ENCODE measurements around the gene MAGI1. TPM values are rescaled to one million over a fixed set of nuclear protein-coding genes. Genes with fewer than 3 reads are reported as not detected.

Gene MAGI1
- total RNA-seq, 1 donor from 2014 or later: 45.8 TPM

DNA sequence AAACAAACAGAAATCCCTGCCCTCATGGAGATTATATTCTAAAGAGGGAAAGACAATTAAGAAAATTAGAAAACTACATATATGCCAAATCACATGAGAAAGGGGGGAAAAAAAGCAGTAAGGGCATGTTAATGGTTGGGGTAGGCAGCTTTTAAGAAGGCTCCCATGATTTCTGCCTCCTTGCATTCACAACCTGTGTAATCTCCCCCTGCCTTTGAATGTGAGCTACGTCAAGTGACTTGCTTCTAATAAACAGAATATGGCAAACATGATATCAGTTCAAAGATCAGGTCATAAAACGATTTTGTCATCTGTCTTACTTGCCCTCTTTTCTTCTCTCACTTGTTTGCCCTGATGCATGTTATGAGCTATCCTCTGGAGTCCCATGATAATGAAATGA is 677.3 kb downstream of the MAGI1 start:
- TF ChIP-seq, protein P1, sequence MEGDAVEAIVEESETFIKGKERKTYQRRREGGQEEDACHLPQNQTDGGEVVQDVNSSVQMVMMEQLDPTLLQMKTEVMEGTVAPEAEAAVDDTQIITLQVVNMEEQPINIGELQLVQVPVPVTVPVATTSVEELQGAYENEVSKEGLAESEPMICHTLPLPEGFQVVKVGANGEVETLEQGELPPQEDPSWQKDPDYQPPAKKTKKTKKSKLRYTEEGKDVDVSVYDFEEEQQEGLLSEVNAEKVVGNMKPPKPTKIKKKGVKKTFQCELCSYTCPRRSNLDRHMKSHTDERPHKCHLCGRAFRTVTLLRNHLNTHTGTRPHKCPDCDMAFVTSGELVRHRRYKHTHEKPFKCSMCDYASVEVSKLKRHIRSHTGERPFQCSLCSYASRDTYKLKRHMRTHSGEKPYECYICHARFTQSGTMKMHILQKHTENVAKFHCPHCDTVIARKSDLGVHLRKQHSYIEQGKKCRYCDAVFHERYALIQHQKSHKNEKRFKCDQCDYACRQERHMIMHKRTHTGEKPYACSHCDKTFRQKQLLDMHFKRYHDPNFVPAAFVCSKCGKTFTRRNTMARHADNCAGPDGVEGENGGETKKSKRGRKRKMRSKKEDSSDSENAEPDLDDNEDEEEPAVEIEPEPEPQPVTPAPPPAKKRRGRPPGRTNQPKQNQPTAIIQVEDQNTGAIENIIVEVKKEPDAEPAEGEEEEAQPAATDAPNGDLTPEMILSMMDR (IDR thresholded peaks at IDR 0.05): no peak
- DNase-seq (no peak), ATAC-seq (no peak)
- no peaks in the 10 kb centered on the region for H3K27me3 ChIP-seq
- H3K9me3 ChIP-seq: no peaks in the 10 kb centered on the region
- no peak overlapping the region for H3K4me3 ChIP-seq
- no peaks in the 10 kb centered on the region for H3K4me1 ChIP-seq
- intact Hi-C loops (cut with DNase I): no loop called here
- H3K27ac ChIP-seq: no peak overlapping the region
- H3K36me3 ChIP-seq: no peaks in the 10 kb centered on the region

DNA sequence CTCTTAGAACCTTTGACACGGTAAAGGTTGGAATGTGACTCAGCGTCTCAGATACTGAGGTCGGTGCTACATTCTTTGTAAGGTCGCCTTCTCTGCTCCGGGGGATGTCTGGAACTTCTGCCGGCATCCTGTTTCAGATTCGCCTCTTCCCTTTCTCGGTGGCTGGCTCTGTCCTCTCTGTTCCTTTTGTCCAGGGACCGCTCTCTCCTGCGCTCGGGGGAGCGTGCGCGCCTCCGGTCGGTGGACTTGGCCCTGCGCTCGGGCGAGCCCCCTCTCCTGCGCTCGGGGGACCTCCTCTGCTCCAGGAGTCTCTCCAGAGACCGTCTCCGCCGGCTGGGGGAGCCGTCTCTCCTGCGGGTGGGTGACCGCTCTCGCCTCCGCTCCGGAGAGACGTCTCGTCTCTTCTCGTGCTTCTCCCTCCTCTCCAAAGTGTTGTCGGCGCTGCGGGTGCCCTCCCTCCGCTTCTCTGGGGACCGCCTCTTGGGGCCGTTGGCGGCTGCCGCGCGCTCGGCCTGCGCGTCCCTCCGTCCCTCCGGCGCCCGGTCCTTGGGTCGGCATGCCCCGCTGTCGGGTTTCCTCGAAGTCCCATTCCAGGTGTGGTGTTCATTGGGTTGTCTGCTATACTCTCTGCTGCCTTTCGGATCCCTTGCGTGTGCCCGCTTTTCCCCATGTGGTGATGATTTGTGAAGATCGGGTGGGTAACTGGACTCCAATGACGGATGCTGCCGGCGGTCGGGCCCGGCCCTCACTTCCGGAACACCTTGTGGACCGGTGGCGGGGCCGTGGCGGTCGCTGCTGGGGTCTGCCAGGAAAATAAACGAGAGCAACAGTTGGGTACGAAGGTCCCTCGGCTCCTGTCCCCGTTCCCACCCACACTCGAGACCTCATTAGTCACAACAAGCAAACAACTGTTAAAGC is 682.1 kb downstream of the MAGI1 start:
- intact Hi-C loops (cut with DNase I): no loop called here
- DNase-seq: peak; percentile 64
- Histone ChIP-seq H3K36me3 (peaks cover 5% of the 10 kb centered on the region), H3K9me3 (no peaks in the 10 kb centered on the region), H3K4me3 (peak overlapping the region; percentile 26), H3K27me3 (no peaks in the 10 kb centered on the region), H3K4me1 (no peaks in the 10 kb centered on the region), H3K27ac (no peak overlapping the region)
- TF ChIP-seq, protein P1 (IDR thresholded peaks at IDR 0.05): no peak
- peak; percentile 15 for ATAC-seq

DNA sequence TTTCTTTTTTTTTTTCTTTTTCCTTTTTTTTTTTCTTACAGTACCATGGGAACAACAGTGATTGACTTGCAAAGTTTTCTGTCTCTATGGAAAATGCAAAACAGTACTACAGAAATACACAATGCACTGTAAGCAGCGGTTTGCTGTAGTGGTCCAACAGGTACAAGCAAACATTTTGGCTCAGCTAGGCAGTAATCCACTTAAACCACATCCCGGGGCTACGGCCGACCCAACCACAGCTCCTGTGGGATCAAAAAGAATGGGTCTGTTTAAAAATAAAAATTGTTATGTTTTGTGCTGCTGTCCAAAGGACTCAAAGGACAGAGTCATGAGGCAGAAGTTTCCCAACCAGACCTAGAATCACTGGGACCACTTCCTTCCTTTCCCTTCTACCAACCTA is 683.8 kb downstream of the MAGI1 start:
- Histone ChIP-seq H3K9me3 (no peaks in the 10 kb centered on the region), H3K36me3 (peaks cover 5% of the 10 kb centered on the region), H3K27me3 (no peaks in the 10 kb centered on the region), H3K4me1 (no peaks in the 10 kb centered on the region), H3K4me3 (no peak overlapping the region), H3K27ac (no peak overlapping the region)
- TF ChIP-seq, protein P1 (IDR thresholded peaks at IDR 0.05): no peak
- no peak for DNase-seq
- ATAC-seq: no peak
- intact Hi-C loops (cut with DNase I): no loop called here

DNA sequence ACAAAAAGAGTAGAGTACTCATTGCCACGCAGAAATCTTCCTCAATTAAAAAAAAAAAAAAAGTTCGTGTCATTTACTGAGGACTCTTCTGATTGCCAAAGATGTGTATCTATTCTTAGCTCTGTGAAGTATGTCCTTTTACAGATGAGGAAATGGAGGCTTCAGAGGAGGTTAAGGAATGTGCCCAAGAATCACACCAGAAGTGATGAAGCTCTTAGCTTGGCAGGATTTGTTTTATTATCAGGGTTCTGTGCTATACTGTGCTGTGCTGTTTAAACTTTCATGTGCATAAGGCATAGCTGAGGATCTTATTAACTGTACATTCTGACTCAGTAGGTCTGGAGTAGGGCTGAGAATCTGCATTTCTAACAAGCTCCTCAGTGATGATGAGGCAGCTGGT is 685.8 kb downstream of the MAGI1 start:
- no peaks in the 10 kb centered on the region for H3K9me3 ChIP-seq
- H3K36me3 ChIP-seq: peaks cover 5% of the 10 kb centered on the region
- H3K27me3 ChIP-seq: no peaks in the 10 kb centered on the region
- intact Hi-C loops (cut with DNase I): no loop called here
- DNase-seq (no peak), ATAC-seq (no peak)
- no peaks in the 10 kb centered on the region for H3K4me1 ChIP-seq
- H3K27ac ChIP-seq: no peak overlapping the region
- TF ChIP-seq, protein P1 (IDR thresholded peaks at IDR 0.05): no peak
- H3K4me3 ChIP-seq: no peak overlapping the region

DNA sequence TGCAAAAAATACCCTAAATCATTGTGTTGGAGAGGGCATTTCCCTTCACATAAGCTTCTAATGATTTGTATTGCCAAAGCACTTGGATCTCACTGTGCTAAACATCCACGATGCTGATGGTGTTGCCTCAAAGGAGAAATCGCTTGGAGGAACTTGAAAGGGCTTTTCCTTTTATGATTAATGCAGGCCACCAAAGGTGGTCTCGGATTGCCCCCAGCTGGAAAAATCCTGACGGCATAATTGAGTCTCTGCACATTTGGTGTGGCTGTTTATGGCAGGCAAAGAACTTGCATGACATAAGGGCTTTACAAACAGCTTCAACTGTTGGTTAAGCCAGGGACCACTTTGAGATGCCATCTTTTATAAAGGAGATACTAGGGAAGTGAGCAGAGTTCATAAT is 687.0 kb downstream of the MAGI1 start:
- TF ChIP-seq, protein P1 (IDR thresholded peaks at IDR 0.05): no peak
- ATAC-seq: no peak
- H3K4me3 ChIP-seq: no peak overlapping the region

More for the DNA sequence above, 687.0 kb downstream of the MAGI1 start:
- no peak overlapping the region for H3K27ac ChIP-seq
- intact Hi-C loops (cut with DNase I): no loop called here
- H3K4me1 ChIP-seq: no peaks in the 10 kb centered on the region
- H3K27me3 ChIP-seq: no peaks in the 10 kb centered on the region
- H3K36me3 ChIP-seq: peaks cover 5% of the 10 kb centered on the region
- no peaks in the 10 kb centered on the region for H3K9me3 ChIP-seq
- no peak for DNase-seq
